MCF 10A (cell line): ENCODE data around the gene DNLZ. TPM values are rescaled to one million over a fixed set of nuclear protein-coding genes. Genes with fewer than 3 reads are reported as not detected.

Experiments
- BruUV-seq: library from RNA; stranded (reverse); fragments of 400-500 nt; replicated peaks from 2 replicates; lab custom pipeline; 2021; lab: Mats Ljungman, UMichigan
- CTCF ChIA-PET: fragments of 300-600 bp; sonication (Branson Sonifier 250); formaldehyde crosslinking; extraction: SDS; loops from one replicate; lab custom pipeline; 2021; ENCODE audit warnings: antibody characterized with exemption, inconsistent platforms; lab: Yijun Ruan, JAX
- POLR2A ChIA-PET: fragments of 300-600, 350-650 bp; sonication (Branson Sonifier 250); formaldehyde crosslinking; extraction: SDS; loops from one replicate; lab custom pipeline; 2020; ENCODE audit warnings: antibody characterized with exemption, inconsistent platforms; lab: Yijun Ruan, JAX
- DNase-seq: peaks from one replicate; pipeline ENCODE4 v3.0.0-alpha.2; 2018; ENCODE audit not compliant: unreplicated experiment
- H3K27ac Mint-ChIP-seq: one replicate; pipeline ENCODE4 v1.8.0; 2022; ENCODE audit warnings: mild to moderate bottlenecking, low read depth, mixed read lengths; ENCODE audit not compliant: unreplicated experiment
- H3K27me3 Mint-ChIP-seq: one replicate; pipeline ENCODE4 v1.8.0; 2022; ENCODE audit warnings: mixed read lengths; ENCODE audit not compliant: insufficient read depth, unreplicated experiment
- H3K36me3 Mint-ChIP-seq: one replicate; pipeline ENCODE4 v1.8.0; 2022; ENCODE audit warnings: mild to moderate bottlenecking, moderate library complexity, mixed read lengths; ENCODE audit not compliant: insufficient read depth, unreplicated experiment
- H3K4me1 Mint-ChIP-seq: one replicate; pipeline ENCODE4 v1.8.0; 2022; ENCODE audit warnings: mixed read lengths; ENCODE audit not compliant: insufficient read depth, unreplicated experiment
- H3K4me3 Mint-ChIP-seq: one replicate; pipeline ENCODE4 v1.8.0; 2022; ENCODE audit warnings: mild to moderate bottlenecking, moderate library complexity, mixed read lengths; ENCODE audit not compliant: unreplicated experiment
- H3K9me3 Mint-ChIP-seq: one replicate; pipeline ENCODE4 v1.8.0; 2022; ENCODE audit warnings: mixed read lengths; ENCODE audit not compliant: unreplicated experiment
- intact Hi-C: fragments of 100-400 bp; cut with micrococcal nuclease; formaldehyde crosslinking; loops from 2 replicates; pipeline ENCODE4 v1.14.1; 2022
- total RNA-seq: library from RNA; stranded (reverse); gene quantifications from 2 replicates; pipeline ENCODE4 v1.2.3, GENCODE V29; 2022
- TF ChIP-seq, protein P1 (sequence below): fragments of 200-600 bp; IDR thresholded peaks from one replicate; pipeline ENCODE4 v1.8.0; 2022; ENCODE audit warnings: antibody characterized with exemption, mild to moderate bottlenecking; ENCODE audit not compliant: unreplicated experiment

The DNLZ gene
- total RNA-seq, 1 experiment from 2014 or later: 30.5 TPM

DNA sequence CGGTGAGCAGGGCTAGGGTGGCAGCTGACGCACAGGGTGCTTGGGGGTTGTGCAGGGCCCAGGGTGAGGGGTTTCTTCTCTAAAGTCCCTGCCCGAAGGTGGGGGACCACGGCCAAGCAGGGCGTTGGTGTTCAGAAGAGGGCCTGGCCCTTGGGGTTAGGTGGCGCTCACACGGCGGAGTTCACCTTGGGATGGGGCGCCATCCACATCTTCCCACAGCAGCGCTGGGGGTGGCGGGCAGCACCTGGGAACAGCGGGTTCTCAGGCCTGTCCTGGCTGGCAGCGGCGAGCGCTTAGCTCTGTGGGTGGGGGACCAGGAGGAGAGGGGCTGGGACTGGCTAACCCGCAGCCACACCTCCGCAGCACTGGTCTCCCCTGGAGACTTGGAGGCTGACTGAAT, 30.1 kb downstream of the DNLZ start:
- TF ChIP-seq, protein P1, sequence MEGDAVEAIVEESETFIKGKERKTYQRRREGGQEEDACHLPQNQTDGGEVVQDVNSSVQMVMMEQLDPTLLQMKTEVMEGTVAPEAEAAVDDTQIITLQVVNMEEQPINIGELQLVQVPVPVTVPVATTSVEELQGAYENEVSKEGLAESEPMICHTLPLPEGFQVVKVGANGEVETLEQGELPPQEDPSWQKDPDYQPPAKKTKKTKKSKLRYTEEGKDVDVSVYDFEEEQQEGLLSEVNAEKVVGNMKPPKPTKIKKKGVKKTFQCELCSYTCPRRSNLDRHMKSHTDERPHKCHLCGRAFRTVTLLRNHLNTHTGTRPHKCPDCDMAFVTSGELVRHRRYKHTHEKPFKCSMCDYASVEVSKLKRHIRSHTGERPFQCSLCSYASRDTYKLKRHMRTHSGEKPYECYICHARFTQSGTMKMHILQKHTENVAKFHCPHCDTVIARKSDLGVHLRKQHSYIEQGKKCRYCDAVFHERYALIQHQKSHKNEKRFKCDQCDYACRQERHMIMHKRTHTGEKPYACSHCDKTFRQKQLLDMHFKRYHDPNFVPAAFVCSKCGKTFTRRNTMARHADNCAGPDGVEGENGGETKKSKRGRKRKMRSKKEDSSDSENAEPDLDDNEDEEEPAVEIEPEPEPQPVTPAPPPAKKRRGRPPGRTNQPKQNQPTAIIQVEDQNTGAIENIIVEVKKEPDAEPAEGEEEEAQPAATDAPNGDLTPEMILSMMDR: no peak
- no peak for DNase-seq
- Mint-ChIP-seq H3K4me1 (no peaks in the 10 kb centered on the region), H3K4me3 (no peak overlapping the region), H3K27ac (no peak overlapping the region), H3K36me3 (peaks cover 5% of the 10 kb centered on the region), H3K27me3 (no peaks in the 10 kb centered on the region), H3K9me3 (no peaks in the 10 kb centered on the region)
- BruUV-seq: no TSS peak
- CTCF ChIA-PET: interaction anchor here (0.7 kb wide), 1 partner anchor 345 kb away, joined by 3 read pairs; no protein-coding TSS in a partner anchor
- intact Hi-C loops: no loop called here
- POLR2A ChIA-PET: interaction anchor here (0.7 kb wide), 1 partner anchor 555 kb away, joined by 3 read pairs; no protein-coding TSS in a partner anchor

DNA sequence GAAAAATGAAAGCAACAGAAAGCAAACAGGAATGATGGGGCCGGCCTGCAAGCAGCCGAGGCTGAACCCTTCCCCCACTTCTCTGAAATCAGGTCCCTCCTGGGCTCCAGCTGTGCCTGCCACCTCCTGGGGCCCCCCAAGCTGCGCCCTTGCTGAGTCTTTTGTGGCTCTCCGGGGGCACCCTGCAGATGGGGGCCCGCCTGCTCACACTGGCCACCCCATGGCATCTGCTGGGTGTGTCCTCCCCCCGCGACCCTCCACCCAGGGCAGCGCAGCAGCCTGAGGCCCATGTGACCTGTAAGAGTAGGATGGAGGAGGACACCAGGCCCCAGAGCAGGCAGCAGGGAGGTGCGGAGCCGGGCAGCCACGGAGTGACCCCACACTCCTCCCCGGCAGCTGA, 30.5 kb downstream of the DNLZ start:
- TF ChIP-seq, protein P1: no peak
- H3K9me3 Mint-ChIP-seq: no peaks in the 10 kb centered on the region
- H3K27me3 Mint-ChIP-seq: no peaks in the 10 kb centered on the region
- peaks cover 5% of the 10 kb centered on the region for H3K36me3 Mint-ChIP-seq
- H3K27ac Mint-ChIP-seq: no peak overlapping the region
- no TSS peak for BruUV-seq
- no peaks in the 10 kb centered on the region for H3K4me1 Mint-ChIP-seq
- CTCF ChIA-PET: interaction anchor here (0.7 kb wide), 1 partner anchor 344 kb away, joined by 3 read pairs; no protein-coding TSS in a partner anchor
- no peak for DNase-seq
- POLR2A ChIA-PET: interaction anchor here (0.7 kb wide), 1 partner anchor 554 kb away, joined by 3 read pairs; no protein-coding TSS in a partner anchor
- H3K4me3 Mint-ChIP-seq: no peak overlapping the region
- intact Hi-C loops: no loop called here

DNA sequence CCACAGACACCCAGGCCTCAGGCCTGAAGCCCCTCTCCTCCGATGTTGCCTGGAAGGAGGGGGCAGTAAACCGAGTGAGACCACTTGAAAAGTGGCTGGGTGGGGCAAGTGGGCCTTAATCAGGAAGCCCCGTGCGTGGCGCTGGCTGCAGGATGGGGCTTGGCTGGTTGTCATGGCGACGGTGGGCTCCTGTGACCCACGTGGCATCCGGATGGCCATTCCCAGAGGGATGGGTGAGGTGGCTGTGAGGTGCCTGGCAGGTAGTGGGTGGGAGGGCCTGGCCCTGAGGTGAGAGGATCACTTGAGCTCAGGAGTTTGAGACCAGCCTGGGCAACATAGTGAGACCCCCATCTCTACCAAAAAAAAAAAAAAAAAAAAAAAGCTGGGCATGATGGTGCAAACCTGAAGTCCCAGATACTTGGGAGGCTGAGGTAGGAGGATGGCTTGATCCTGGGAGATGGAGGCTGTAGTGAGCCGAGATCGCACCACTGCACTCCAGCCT, 31.0 kb downstream of the DNLZ start:
- no peak overlapping the region for H3K27ac Mint-ChIP-seq
- no TSS peak for BruUV-seq
- H3K27me3 Mint-ChIP-seq: no peaks in the 10 kb centered on the region
- DNase-seq: no peak
- TF ChIP-seq, protein P1: no peak
- H3K36me3 Mint-ChIP-seq: peaks cover 5% of the 10 kb centered on the region
- no peaks in the 10 kb centered on the region for H3K4me1 Mint-ChIP-seq
- ChIA-PET POLR2A (no interaction called here), CTCF (no interaction called here)
- no peak overlapping the region for H3K4me3 Mint-ChIP-seq
- H3K9me3 Mint-ChIP-seq: no peaks in the 10 kb centered on the region
- intact Hi-C loops: no loop called here

DNA sequence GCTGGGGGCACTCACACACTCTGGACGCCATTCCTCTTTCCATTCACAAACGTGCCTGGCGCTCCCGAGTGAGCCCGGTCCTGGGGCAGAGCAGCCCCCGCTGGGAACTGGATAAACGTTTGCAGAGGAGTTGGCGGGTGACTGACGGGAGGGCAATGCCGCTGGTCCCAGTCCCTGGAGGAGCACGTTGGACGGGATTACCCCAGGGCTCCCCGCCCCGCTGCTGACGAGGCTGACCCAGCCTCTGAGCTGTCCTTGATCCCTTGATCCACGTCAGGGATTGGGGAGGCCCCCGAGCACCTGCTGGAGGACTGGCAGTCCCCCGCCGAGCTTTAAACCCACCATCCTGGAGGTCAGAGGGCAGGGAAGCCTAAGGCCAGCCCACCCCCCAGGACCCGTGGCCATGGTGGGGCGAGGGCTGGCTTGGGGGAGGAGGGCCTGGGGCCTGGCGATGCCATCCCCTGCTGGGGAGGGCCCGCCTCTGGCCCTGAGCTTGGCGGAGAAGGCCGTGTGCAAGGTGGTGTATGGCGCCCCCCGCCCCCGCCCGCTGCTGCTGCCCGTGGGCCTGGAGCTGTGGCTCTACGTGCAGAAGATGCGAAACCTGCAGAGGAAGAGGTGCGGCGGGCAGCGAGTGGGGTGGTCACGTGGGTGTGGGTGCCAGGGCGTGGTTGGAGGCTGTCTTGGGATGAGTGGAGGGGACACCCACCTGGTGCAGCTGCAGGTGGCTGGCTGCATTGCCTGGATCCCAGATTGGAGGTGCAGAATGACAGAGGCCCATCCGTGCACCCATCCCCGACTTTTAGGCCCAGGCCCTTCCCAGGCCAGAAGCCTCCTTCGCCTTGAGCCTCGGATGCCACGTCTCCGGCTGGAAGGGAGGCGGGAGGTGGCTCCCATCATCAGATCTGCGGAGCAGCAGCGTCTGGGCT, 31.7 kb downstream of the DNLZ start:
- DNase-seq: no peak
- intact Hi-C loops: no loop called here
- Mint-ChIP-seq H3K4me1 (no peaks in the 10 kb centered on the region), H3K27ac (no peak overlapping the region), H3K27me3 (no peaks in the 10 kb centered on the region), H3K4me3 (no peak overlapping the region), H3K36me3 (peaks cover 5% of the 10 kb centered on the region), H3K9me3 (no peaks in the 10 kb centered on the region)
- ChIA-PET POLR2A (no interaction called here), CTCF (interaction anchor here (0.6 to 1.0 kb wide), 2 partner anchors 156 to 291 kb away, joined by 3 read pairs; no protein-coding TSS in a partner anchor)
- TF ChIP-seq, protein P1: no peak
- BruUV-seq: no TSS peak
